Lower leg skin (tissue), 3 donors: Measurements from ENCODE around the gene HARS2.
"Not testable (repeated sequence)": the region's sequence is repeated elsewhere in the genome, so short reads cannot be mapped to it uniquely, and the experiment has no call there.

ENCODE experiments used
- CTCF ChIP-seq, 3 donors: fragments of 450-650 bp; IDR thresholded peaks; one replicate each; pipeline ENCODE4 v1.5.1; 2016; ENCODE audit warnings: antibody characterized with exemption in 3 of 3, mild to moderate bottlenecking in 3 of 3, moderate library complexity in 2 of 3
- POLR2A ChIP-seq, 2 donors: fragments of 450-650 bp; IDR thresholded peaks; one replicate each; pipeline ENCODE4 v1.6.1; 2016 to 2017; ENCODE audit warnings: antibody characterized with exemption in 2 of 2, mild to moderate bottlenecking in 1 of 2, moderate library complexity in 1 of 2

GRCh38 chr5:140716238-140716637, 25.0 kb downstream of the HARS2 start:
- TF ChIP-seq CTCF, POLR2A (IDR thresholded peaks at IDR 0.05): not testable (repeated sequence)
